Activated naive CD8-positive, alpha-beta T cell treated with anti-CD3 and anti-CD28 coated beads, Interleukin-2, amount 10 ng/mL, durations not matched to agents 7 days and 5 days (primary cell): Measurements from ENCODE around the gene NMNAT1. TPM values are rescaled to one million over a fixed set of nuclear protein-coding genes. Genes with fewer than 3 reads are reported as not detected.

ENCODE experiments used
- ATAC-seq: fragments of 150-1000 bp; cut with Tn5 transposase; one replicate; pipeline ENCODE4 v1.10.0; 2021; ENCODE audit warnings: low read depth, moderate library complexity
- POLR2A ChIA-PET: fragments of 350-600 bp; sonication (Branson Sonifier 250); formaldehyde crosslinking; loops from one replicate; lab custom pipeline; 2021; ENCODE audit warnings: antibody characterized with exemption; lab: Charles Lee
- DNase-seq: peaks from one replicate; pipeline ENCODE4 v3.0.0; 2021
- H3K27ac Mint-ChIP-seq: one replicate; pipeline ENCODE4 v1.8.0; 2022; ENCODE audit warnings: mild to moderate bottlenecking, mixed read lengths
- H3K27me3 Mint-ChIP-seq: one replicate; pipeline ENCODE4 v1.8.0; 2022; ENCODE audit warnings: mild to moderate bottlenecking, moderate library complexity, mixed read lengths
- H3K36me3 Mint-ChIP-seq: one replicate; pipeline ENCODE4 v1.8.0; 2021; ENCODE audit warnings: mild to moderate bottlenecking, mixed read lengths
- H3K4me1 Mint-ChIP-seq: one replicate; pipeline ENCODE4 v1.8.0; 2021; ENCODE audit warnings: mixed read lengths
- H3K4me3 Mint-ChIP-seq: one replicate; pipeline ENCODE4 v1.8.0; 2022; ENCODE audit warnings: mild to moderate bottlenecking, moderate library complexity, mixed read lengths
- H3K9me3 Mint-ChIP-seq: one replicate; pipeline ENCODE4 v1.8.0; 2021; ENCODE audit warnings: mixed read lengths
- total RNA-seq, 2 experiments: library from RNA; stranded (reverse); gene quantifications; one replicate each; pipeline ENCODE4 v1.2.3, GENCODE V29; 2021

Gene NMNAT1
- total RNA-seq = 1 to 10 TPM; 6.5 to 8.5 TPM

GRCh38 chr1:9942939-9943788 is at the start of gene NMNAT1, which contains the start of gene LZIC:
TSS of gene NMNAT1 (plus strand) at chr1:9943475. CDS start at chr1:9972074, 28,599 bp downstream.
TSS of gene LZIC (minus strand) at chr1:9943391. CDS start at chr1:9936619, 6,772 bp downstream.
- Mint-ChIP-seq H3K27me3 (no peaks in the 10 kb centered on the region), H3K36me3 (peaks cover 3% of the 10 kb centered on the region), H3K27ac (peak within 1 kb of the TSS; percentile 97), H3K4me3 (peak within 1 kb of the TSS; percentile 98), H3K9me3 (no peaks in the 10 kb centered on the region), H3K4me1 (peaks cover 5% of the 10 kb centered on the region)
- ATAC-seq = peak; percentile 96
- DNase-seq = peak; percentile 95
- POLR2A ChIA-PET = interaction anchor here (0.6 to 1.5 kb wide), 7 partner anchors 33 to 285 kb away, joined by 3 to 9 read pairs (median 4); partner anchors contain the start of gene CTNNBIP1

DNA sequence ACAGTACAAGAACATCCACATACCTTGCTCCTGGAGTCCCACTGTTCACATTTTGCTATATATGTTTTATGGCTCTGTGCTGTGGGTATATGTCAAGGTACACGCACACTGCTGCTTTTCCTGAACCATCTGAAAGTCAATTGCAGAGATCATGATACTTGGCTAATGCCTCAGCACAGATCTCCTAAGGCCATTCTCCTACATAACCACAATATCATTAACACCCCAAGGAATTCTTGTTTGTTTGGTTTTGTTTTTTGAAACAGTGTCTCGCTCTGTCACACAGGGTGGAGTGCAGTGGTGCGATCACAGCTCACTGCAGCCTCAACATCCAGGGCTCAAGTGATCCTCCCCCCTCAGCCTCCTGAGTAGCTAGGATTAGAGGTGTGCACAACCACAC is 49.2 kb upstream of the NMNAT1 start:
- Mint-ChIP-seq H3K27ac (no peak overlapping the region), H3K27me3 (no peaks in the 10 kb centered on the region), H3K4me1 (peaks cover 20% of the 10 kb centered on the region), H3K9me3 (no peaks in the 10 kb centered on the region), H3K4me3 (no peak overlapping the region), H3K36me3 (no peaks in the 10 kb centered on the region)
- POLR2A ChIA-PET = interaction anchor here (2.2 kb wide), 1 partner anchor 11 kb away, joined by 13 read pairs; no protein-coding TSS in a partner anchor
- ATAC-seq = no peak
- DNase-seq = no peak

DNA sequence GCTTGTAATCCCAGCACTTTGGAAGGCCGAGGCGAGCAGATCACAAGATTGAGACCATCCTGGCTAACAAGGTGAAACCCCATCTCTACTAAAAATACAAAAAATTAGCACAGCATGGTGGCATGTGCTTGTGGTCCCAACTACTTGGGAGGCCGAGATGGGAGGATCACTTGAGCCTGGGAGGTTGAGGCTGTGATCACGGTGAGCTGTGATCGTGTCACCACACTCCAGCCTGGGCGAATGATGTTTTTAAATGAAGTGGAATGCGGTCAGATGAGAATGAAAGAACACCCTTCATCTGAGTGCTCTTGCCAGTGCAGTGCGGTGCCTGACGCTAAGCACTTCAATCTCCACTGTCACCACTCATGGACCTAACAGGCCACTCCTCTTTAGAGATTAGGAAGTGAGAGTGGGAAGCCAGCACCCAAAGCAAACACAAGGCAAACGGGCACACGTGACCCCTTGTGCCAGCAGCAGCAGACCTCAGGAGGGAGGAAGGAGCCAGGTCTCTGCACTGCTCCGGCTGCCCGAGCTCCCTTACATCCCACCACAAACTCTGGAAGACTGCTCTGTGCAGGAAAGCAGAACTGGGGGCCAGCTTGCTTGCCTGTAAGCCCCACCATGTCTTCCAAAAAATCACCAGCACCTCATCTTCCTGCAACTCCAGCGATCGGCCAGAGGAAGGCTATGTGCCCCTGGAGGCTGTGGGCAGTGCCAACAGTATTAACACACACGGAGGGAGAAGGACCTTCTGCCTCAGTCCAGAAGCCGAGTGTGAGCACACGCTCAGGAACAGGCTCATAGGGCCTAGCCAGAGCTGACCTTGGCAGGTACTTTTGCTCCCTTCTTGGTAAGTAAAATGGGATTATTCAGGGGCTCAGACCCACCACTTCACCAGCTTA is 42.9 kb upstream of the NMNAT1 start:
- Mint-ChIP-seq H3K4me3 (no peak overlapping the region), H3K4me1 (peaks cover 11% of the 10 kb centered on the region), H3K9me3 (no peaks in the 10 kb centered on the region), H3K36me3 (no peaks in the 10 kb centered on the region), H3K27me3 (no peaks in the 10 kb centered on the region), H3K27ac (no peak overlapping the region)
- POLR2A ChIA-PET = interaction anchor here (0.5 to 0.6 kb wide), 2 partner anchors 314 to 525 kb away, joined by 3 read pairs; no protein-coding TSS in a partner anchor
- no peak for ATAC-seq
- DNase-seq = no peak

DNA sequence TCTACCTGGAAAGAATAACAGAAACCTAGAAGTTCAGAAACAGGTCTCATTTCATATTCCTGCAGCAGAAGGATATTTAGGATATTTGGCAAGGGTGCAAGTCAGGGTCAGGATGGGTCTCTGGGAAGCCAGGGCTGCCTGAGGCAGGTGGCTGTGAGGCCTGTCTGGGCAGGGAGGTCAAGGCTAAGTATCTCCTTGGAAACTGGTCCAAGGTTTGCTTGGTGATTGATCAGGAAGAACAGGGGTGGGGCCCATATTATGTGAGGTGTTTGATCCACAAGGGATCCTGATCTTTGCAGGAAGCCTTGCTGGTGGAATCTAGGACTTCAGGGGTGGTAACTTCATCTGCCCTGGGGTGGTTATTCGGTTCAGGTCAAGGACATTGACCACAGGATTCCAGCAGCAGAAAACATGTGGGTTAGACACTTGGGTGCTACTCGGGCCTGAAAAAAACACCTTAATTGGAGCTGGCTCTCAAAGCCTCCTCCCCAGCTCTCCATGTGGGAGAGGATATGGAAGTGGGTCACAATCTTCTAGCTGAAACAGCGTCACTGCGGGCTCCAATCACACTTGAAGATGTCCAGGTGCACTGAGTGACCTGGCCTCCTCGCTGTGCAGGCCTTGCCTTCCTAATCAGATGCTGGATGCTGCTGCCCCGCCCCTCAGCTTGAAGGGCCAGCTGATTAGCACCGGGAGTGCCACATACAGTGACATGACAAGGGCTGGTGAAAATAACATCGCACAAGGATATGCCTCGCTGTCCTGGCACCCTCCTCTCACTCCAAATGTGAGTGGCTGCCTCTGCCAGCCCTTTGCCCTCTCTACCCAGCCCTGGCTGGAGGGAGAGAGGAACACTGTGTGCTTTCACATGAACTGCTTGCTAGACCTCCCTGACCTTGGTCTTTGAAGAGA is 41.9 kb upstream of the NMNAT1 start:
- peaks cover 12% of the 10 kb centered on the region for H3K4me1 Mint-ChIP-seq
- no peak overlapping the region for H3K4me3 Mint-ChIP-seq
- POLR2A ChIA-PET = interaction anchor here (0.6 kb wide), 1 partner anchor 524 kb away, joined by 3 read pairs; no protein-coding TSS in a partner anchor
- DNase-seq (no peak), ATAC-seq (no peak)
- H3K36me3 Mint-ChIP-seq = no peaks in the 10 kb centered on the region
- no peak overlapping the region for H3K27ac Mint-ChIP-seq
- no peaks in the 10 kb centered on the region for H3K9me3 Mint-ChIP-seq
- no peaks in the 10 kb centered on the region for H3K27me3 Mint-ChIP-seq

DNA sequence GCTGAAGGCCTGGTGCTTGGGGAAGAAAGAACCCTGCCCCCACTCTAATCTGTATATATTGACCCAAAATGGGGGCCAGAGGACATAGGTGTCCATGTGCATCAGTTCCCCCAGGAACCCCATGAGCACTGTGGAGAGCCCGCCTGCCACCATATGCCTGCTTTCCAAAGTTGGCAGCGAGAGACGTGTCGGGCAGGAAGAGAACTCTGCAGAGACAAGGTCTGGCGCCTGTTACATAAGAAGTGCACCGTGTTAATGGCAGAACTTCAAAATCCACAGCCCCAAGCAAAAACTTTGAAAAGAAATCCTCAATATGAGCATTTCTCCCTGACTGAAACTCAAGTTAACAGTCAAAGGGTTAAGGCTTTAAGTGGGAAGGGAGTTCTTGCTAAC is 41.2 kb upstream of the NMNAT1 start:
- Mint-ChIP-seq H3K27me3 (no peaks in the 10 kb centered on the region), H3K4me3 (no peak overlapping the region), H3K27ac (no peak overlapping the region)

GRCh38 chr1:9903801-9904527 is 39.3 kb upstream of the NMNAT1 start:
- Mint-ChIP-seq H3K4me3 (no peak overlapping the region), H3K27ac (no peak overlapping the region), H3K36me3 (no peaks in the 10 kb centered on the region), H3K27me3 (no peaks in the 10 kb centered on the region), H3K4me1 (peaks cover 26% of the 10 kb centered on the region), H3K9me3 (no peaks in the 10 kb centered on the region)
- POLR2A ChIA-PET = interaction anchor here (0.6 kb wide), 1 partner anchor 250 kb away, joined by 3 read pairs; no protein-coding TSS in a partner anchor
- ATAC-seq (no peak), DNase-seq (no peak)

More for the DNA sequence above, 41.2 kb upstream of the NMNAT1 start:
- POLR2A ChIA-PET = no interaction called here
- no peak for ATAC-seq
- no peak for DNase-seq
- H3K4me1 Mint-ChIP-seq = peaks cover 17% of the 10 kb centered on the region
- H3K36me3 Mint-ChIP-seq = no peaks in the 10 kb centered on the region
- no peaks in the 10 kb centered on the region for H3K9me3 Mint-ChIP-seq

GRCh38 chr1:9904596-9904995 is 38.7 kb upstream of the NMNAT1 start:
- Mint-ChIP-seq H3K4me3 (no peak overlapping the region), H3K27ac (no peak overlapping the region)
- POLR2A ChIA-PET = no interaction called here

GRCh38 chr1:9905010-9905409 is 38.3 kb upstream of the NMNAT1 start:
- H3K36me3 Mint-ChIP-seq = no peaks in the 10 kb centered on the region
- H3K27me3 Mint-ChIP-seq = no peaks in the 10 kb centered on the region
- POLR2A ChIA-PET = no interaction called here
- DNase-seq (no peak), ATAC-seq (no peak)
- no peaks in the 10 kb centered on the region for H3K9me3 Mint-ChIP-seq
- peaks cover 32% of the 10 kb centered on the region for H3K4me1 Mint-ChIP-seq
- H3K27ac Mint-ChIP-seq = no peak overlapping the region
- no peak overlapping the region for H3K4me3 Mint-ChIP-seq

More at GRCh38 chr1:9904596-9904995, 38.7 kb upstream of the NMNAT1 start:
- DNase-seq (no peak), ATAC-seq (no peak)
- Mint-ChIP-seq H3K27me3 (no peaks in the 10 kb centered on the region), H3K36me3 (no peaks in the 10 kb centered on the region), H3K4me1 (peaks cover 32% of the 10 kb centered on the region), H3K9me3 (no peaks in the 10 kb centered on the region)

DNA sequence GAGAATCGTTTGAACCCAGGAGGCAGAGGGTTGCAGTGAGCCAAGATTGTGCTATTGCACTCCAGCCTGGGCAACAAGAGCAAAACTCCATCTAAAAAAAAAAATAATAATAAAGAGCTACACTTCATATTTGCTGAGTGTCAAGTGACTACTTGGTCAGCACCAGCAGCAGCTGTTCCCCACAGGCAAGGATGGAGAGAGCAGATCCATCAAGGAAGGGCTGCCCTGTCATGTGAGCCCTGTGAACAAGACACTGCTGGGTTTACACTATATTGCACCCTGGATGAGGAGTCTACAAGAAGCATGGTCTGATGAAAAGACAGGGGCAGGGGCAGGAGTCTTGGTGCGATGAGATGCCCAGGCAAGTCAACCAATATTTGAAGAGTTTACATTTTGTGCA is 36.8 kb upstream of the NMNAT1 start:
- Mint-ChIP-seq H3K4me1 (peaks cover 29% of the 10 kb centered on the region), H3K27ac (no peak overlapping the region), H3K4me3 (no peak overlapping the region), H3K9me3 (no peaks in the 10 kb centered on the region), H3K27me3 (no peaks in the 10 kb centered on the region), H3K36me3 (no peaks in the 10 kb centered on the region)
- no peak for DNase-seq
- ATAC-seq = no peak
- POLR2A ChIA-PET = no interaction called here

DNA sequence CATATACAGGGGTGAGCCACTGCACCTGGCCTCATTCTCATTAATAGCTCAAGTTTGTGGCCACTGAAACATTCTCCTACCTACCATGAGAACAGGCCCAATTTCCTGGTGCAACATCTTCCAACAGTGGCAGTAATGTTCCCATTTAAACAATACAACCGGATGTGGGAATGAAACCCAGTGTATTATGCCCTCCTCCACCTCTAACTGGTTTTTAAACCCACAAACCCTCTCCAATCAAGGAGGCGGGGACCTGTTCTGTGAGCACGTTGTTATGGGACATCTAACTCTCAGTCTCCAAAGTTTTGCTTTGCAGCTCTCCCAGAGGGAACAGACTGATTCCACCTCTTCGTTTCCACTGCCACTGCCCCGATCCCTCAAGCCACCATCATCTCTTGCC is 35.8 kb upstream of the NMNAT1 start:
- DNase-seq (no peak), ATAC-seq (no peak)
- POLR2A ChIA-PET = no interaction called here
- H3K27me3 Mint-ChIP-seq = no peaks in the 10 kb centered on the region
- H3K27ac Mint-ChIP-seq = no peak overlapping the region
- no peak overlapping the region for H3K4me3 Mint-ChIP-seq
- peaks cover 32% of the 10 kb centered on the region for H3K4me1 Mint-ChIP-seq
- H3K36me3 Mint-ChIP-seq = no peaks in the 10 kb centered on the region
- H3K9me3 Mint-ChIP-seq = no peaks in the 10 kb centered on the region

DNA sequence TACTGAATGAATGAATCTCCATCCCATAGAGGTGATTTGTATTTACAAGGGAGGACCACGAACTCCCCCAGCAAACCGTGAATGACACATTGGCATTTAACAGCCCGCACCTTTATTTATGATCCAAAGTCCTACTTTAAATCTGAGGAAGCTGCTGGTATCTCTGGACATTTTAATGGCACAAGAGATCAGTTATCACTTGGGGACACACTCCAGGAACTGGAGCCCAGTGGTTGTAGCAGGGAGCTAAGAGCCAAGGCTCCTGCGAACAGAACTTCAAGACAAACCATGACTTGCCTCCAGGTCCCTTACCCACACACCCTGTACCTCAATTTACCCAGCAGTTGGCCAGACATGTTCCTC is 34.4 kb upstream of the NMNAT1 start:
- POLR2A ChIA-PET = interaction anchor here (0.6 to 0.7 kb wide), 2 partner anchors 27 to 1346 kb away, joined by 3 read pairs; no protein-coding TSS in a partner anchor
- DNase-seq (no peak), ATAC-seq (no peak)
- Mint-ChIP-seq H3K27ac (peak overlapping the region; percentile 86), H3K9me3 (no peaks in the 10 kb centered on the region), H3K4me3 (peak overlapping the region; percentile 89), H3K4me1 (peaks cover 32% of the 10 kb centered on the region), H3K36me3 (no peaks in the 10 kb centered on the region), H3K27me3 (no peaks in the 10 kb centered on the region)
